Peyer's patch (tissue), 4 donors: Measurements from ENCODE around the gene BCO1. TPM values are rescaled to one million over a fixed set of nuclear protein-coding genes. Genes with fewer than 3 reads are reported as not detected.

Experiments used
- DNase-seq, 3 donors: peaks; one replicate each; pipeline ENCODE4 v3.0.0-alpha.2; 2017 to 2019
- H3K27ac ChIP-seq, 4 donors: fragments of 200-600 bp; sonication (generic); one replicate each; pipeline ENCODE4 v1.5.1; 2016 to 2019
- H3K27me3 ChIP-seq, 2 donors: fragments of 200-600 bp; sonication (generic); one replicate each; pipeline ENCODE4 v1.5.1; 2019
- H3K36me3 ChIP-seq, 3 donors: fragments of 200-600 bp; sonication (generic); one replicate each; pipeline ENCODE4 v1.5.1; 2016 to 2019
- H3K4me1 ChIP-seq, 4 donors: fragments of 200-600 bp; sonication (generic); one replicate each; pipeline ENCODE4 v1.5.1; 2016 to 2019
- H3K4me3 ChIP-seq, 4 donors: fragments of 200-600 bp; sonication (generic); 1 replicate in 3 of 4; 2 replicates in 1 of 4; pipeline ENCODE4 v1.5.1; 2016 to 2019; ENCODE audit warnings: mild to moderate bottlenecking in 1 of 4
- H3K9me3 ChIP-seq, 4 donors: fragments of 200-600 bp; sonication (generic); one replicate each; pipeline ENCODE4 v1.5.1; 2016 to 2019; ENCODE audit warnings: mild to moderate bottlenecking in 1 of 4
- CTCF ChIP-seq, 6 experiments: fragments of 450-650 bp in 4 of 6; fragments of 200-600 bp in 2 of 6; sonication (generic) in 1 of 6; IDR thresholded peaks; one replicate each; pipeline ENCODE4 v1.5.1; 2017 to 2019; ENCODE audit warnings: antibody characterized with exemption in 6 of 6, mild to moderate bottlenecking in 3 of 6, moderate library complexity in 1 of 6
- POLR2A ChIP-seq, 2 donors: fragments of 450-650 bp; IDR thresholded peaks; one replicate each; pipeline ENCODE4 v1.5.1; 2017; ENCODE audit warnings: antibody characterized with exemption in 2 of 2, mild to moderate bottlenecking in 2 of 2, moderate library complexity in 2 of 2
- total RNA-seq, 4 donors: library from RNA; depleted of rRNA; stranded (reverse); fragments of >200 nt; gene quantifications; one replicate each; pipeline ENCODE4 v1.1.0, GENCODE V29; 2016

The BCO1 gene
- total RNA-seq, 4 donors from 2014 or later: 7.9 to 16.0 (median 12.3) TPM

GRCh38 chr16:81201267-81201666, 37.2 kb upstream of the BCO1 start:
- TF ChIP-seq CTCF (IDR thresholded peaks at IDR 0.05) (no peak), POLR2A (IDR thresholded peaks at IDR 0.05) (no peak)
- Histone ChIP-seq H3K4me1 (no peaks in the 10 kb centered on the region), H3K9me3 (no peaks in the 10 kb centered on the region), H3K27me3 (no peaks in the 10 kb centered on the region), H3K36me3 (no peaks in the 10 kb centered on the region), H3K27ac (no peak overlapping the region), H3K4me3 (no peak overlapping the region)
- no peak for DNase-seq

- Histone ChIP-seq H3K4me3 (no peak overlapping the region), H3K9me3 (no peaks in the 10 kb centered on the region), H3K27ac (no peak overlapping the region), H3K27me3 (no peaks in the 10 kb centered on the region), H3K36me3 (no peaks in the 10 kb centered on the region), H3K4me1 (no peaks in the 10 kb centered on the region)
- DNase-seq: peak in 1 of 3 donors; percentile 68
- TF ChIP-seq POLR2A (IDR thresholded peaks at IDR 0.05) (no peak), CTCF (IDR thresholded peaks at IDR 0.05) (peak in 4 of 6 experiments; percentile 58 to 74 (median 65))
These were observed 33.5 kb upstream of the BCO1 start for GRCh38 chr16:81204798-81205680.

GRCh38 chr16:81207076-81207475, 31.4 kb upstream of the BCO1 start:
- Histone ChIP-seq H3K4me1 (no peaks in the 10 kb centered on the region), H3K9me3 (no peaks in the 10 kb centered on the region), H3K4me3 (no peak overlapping the region), H3K36me3 (no peaks in the 10 kb centered on the region), H3K27me3 (no peaks in the 10 kb centered on the region), H3K27ac (no peak overlapping the region)
- TF ChIP-seq CTCF (IDR thresholded peaks at IDR 0.05) (no peak), POLR2A (IDR thresholded peaks at IDR 0.05) (no peak)
- DNase-seq: no peak

GRCh38 chr16:81210807-81211206, 27.7 kb upstream of the BCO1 start:
- H3K9me3 ChIP-seq: no peaks in the 10 kb centered on the region
- TF ChIP-seq CTCF (IDR thresholded peaks at IDR 0.05) (no peak), POLR2A (IDR thresholded peaks at IDR 0.05) (no peak)
- H3K36me3 ChIP-seq: no peaks in the 10 kb centered on the region
- H3K27ac ChIP-seq: no peak overlapping the region
- no peak overlapping the region for H3K4me3 ChIP-seq
- H3K27me3 ChIP-seq: no peaks in the 10 kb centered on the region
- no peaks in the 10 kb centered on the region for H3K4me1 ChIP-seq
- DNase-seq: no peak

- Histone ChIP-seq H3K4me3 (no peak overlapping the region), H3K27me3 (no peaks in the 10 kb centered on the region), H3K9me3 (no peaks in the 10 kb centered on the region), H3K27ac (no peak overlapping the region), H3K36me3 (no peaks in the 10 kb centered on the region), H3K4me1 (no peaks in the 10 kb centered on the region)
- TF ChIP-seq CTCF (IDR thresholded peaks at IDR 0.05): no peak
- TF ChIP-seq POLR2A (IDR thresholded peaks at IDR 0.05): no peak
- DNase-seq: no peak
These were observed 25.5 kb upstream of the BCO1 start for GRCh38 chr16:81212830-81213465.
